Stimulated activated CD8-positive, alpha-beta memory T cell treated with anti-CD3 and anti-CD28 coated beads, Interleukin-7, amount 100 ng/mL, for 24 hours (primary cell): Measurements from ENCODE around the gene STXBP4.

Experiments used
- DNase-seq: peaks from one replicate; pipeline ENCODE4 v3.0.0-alpha.2; 2020; ENCODE audit warnings: low read depth

STXBP4 gene

GRCh38 chr17:55172612-55173011 is 204.0 kb downstream of the STXBP4 start:
- DNase-seq, result no peak

GRCh38 chr17:55174133-55174532 is 205.6 kb downstream of the STXBP4 start:
- no peak for DNase-seq

GRCh38 chr17:55175788-55176427 is 207.3 kb downstream of the STXBP4 start:
- DNase-seq, result no peak

- no peak for DNase-seq
These were observed 208.7 kb downstream of the STXBP4 start for GRCh38 chr17:55177159-55177854.

- no peak for DNase-seq
These were observed 209.3 kb downstream of the STXBP4 start for GRCh38 chr17:55177855-55178217.

GRCh38 chr17:55186937-55187770 is 218.6 kb downstream of the STXBP4 start:
- no peak for DNase-seq

- no peak for DNase-seq
These were observed 222.2 kb downstream of the STXBP4 start for GRCh38 chr17:55190748-55191147.

- no peak for DNase-seq
These were observed 230.3 kb downstream of the STXBP4 start for GRCh38 chr17:55198690-55199370.

- no peak for DNase-seq
These were observed 232.3 kb downstream of the STXBP4 start for GRCh38 chr17:55200904-55201303.

- no peak for DNase-seq
These were observed 232.9 kb downstream of the STXBP4 start for GRCh38 chr17:55201308-55201932.

GRCh38 chr17:55202896-55203295 is 234.3 kb downstream of the STXBP4 start:
- no peak for DNase-seq

GRCh38 chr17:55208078-55208812 is 239.7 kb downstream of the STXBP4 start:
- no peak for DNase-seq

- no peak for DNase-seq
These were observed 241.7 kb downstream of the STXBP4 start for GRCh38 chr17:55210292-55210691.

- DNase-seq, result no peak
These were observed 244.3 kb downstream of the STXBP4 start for GRCh38 chr17:55212880-55213279.

GRCh38 chr17:55215711-55216110 is 247.1 kb downstream of the STXBP4 start:
- DNase-seq, result no peak

GRCh38 chr17:55216888-55217287 is 248.3 kb downstream of the STXBP4 start:
- no peak for DNase-seq

GRCh38 chr17:55219459-55219858 is 250.9 kb downstream of the STXBP4 start:
- DNase-seq, result no peak

GRCh38 chr17:55219934-55220333 is 251.4 kb downstream of the STXBP4 start:
- DNase-seq, result no peak
